Smooth muscle cell (in vitro differentiated cells): ENCODE results near the gene MSRB2. TPM values are rescaled to one million over a fixed set of nuclear protein-coding genes. Genes with fewer than 3 reads are reported as not detected.

Experiments used
- DNase-seq: peaks from one replicate; lab custom pipeline; 2025; ENCODE audit not compliant: unreplicated experiment; lab: John Stamatoyannopoulos, UW
- H2AFZ ChIP-seq: fragments of 200-600 bp; sonication (generic); 2 replicates; pipeline ENCODE4 v1.6.0; 2016; ENCODE audit warnings: antibody characterized with exemption, low read depth, mild to moderate bottlenecking
- H3F3A ChIP-seq: fragments of 200-600 bp; sonication (generic); 2 replicates; pipeline ENCODE4 v1.6.0; 2017; ENCODE audit warnings: antibody characterized with exemption, low read depth
- H3K27ac ChIP-seq: fragments of 200-600 bp; sonication (generic); 2 replicates; pipeline ENCODE4 v1.5.1; 2016; ENCODE audit warnings: low read depth, mild to moderate bottlenecking
- H3K27me3 ChIP-seq: fragments of 200-600 bp; sonication (generic); 2 replicates; pipeline ENCODE4 v1.6.1; 2016; ENCODE audit warnings: low read depth, mild to moderate bottlenecking
- H3K36me3 ChIP-seq: fragments of 200-600 bp; sonication (generic); 2 replicates; pipeline ENCODE4 v1.5.1; 2016; ENCODE audit warnings: low read depth
- H3K4me1 ChIP-seq: fragments of 200-600 bp; sonication (generic); 2 replicates; pipeline ENCODE4 v1.5.1; 2016; ENCODE audit warnings: low read depth
- H3K4me2 ChIP-seq: fragments of 200-600 bp; sonication (generic); 2 replicates; pipeline ENCODE4 v1.6.0; 2016; ENCODE audit warnings: mild to moderate bottlenecking
- H3K4me3 ChIP-seq: fragments of 200-600 bp; sonication (generic); 2 replicates; pipeline ENCODE4 v1.5.1; 2016; ENCODE audit warnings: mild to moderate bottlenecking
- H3K79me2 ChIP-seq: fragments of 200-600 bp; sonication (generic); 2 replicates; pipeline ENCODE4 v1.6.0; 2016; ENCODE audit warnings: low read depth, mild to moderate bottlenecking
- H3K9ac ChIP-seq: fragments of 200-600 bp; sonication (generic); 2 replicates; pipeline ENCODE4 v1.6.0; 2016; ENCODE audit warnings: low read depth
- H3K9me3 ChIP-seq: fragments of 200-600 bp; sonication (generic); replicated peaks from 2 replicates; pipeline ENCODE4 v1.5.1; 2016; ENCODE audit warnings: low read depth
- H4K20me1 ChIP-seq: fragments of 200-600 bp; sonication (generic); 2 replicates; pipeline ENCODE4 v1.6.0; 2016; ENCODE audit warnings: low read depth
- CTCF ChIP-seq: fragments of 200-600 bp; sonication (generic); IDR thresholded peaks from 2 replicates; pipeline ENCODE4 v1.5.1; 2017; ENCODE audit warnings: borderline replicate concordance, mild to moderate bottlenecking, antibody characterized with exemption; ENCODE audit not compliant: insufficient read depth, poor library complexity, severe bottlenecking
- WGBS: methylation state at CpG from one replicate; pipeline ENCODE4 v1.1.7; 2016; ENCODE audit warnings: low lambda C conversion rate; 5-methylcytosine and 5-hydroxymethylcytosine counted together
- polyA plus RNA-seq: library from polyadenylated mRNA; unstranded; fragments of >200 nt; fragmentation: Nextera tagmentation; extraction: Ambion mirVana; gene quantifications from 2 replicates; pipeline ENCODE4 v1.2.1, GENCODE V29; 2016
- total RNA-seq: library from RNA; depleted of rRNA; stranded (reverse); fragments of >200 nt; gene quantifications from 2 replicates; pipeline ENCODE4 v1.2.3, GENCODE V29; 2014

Gene MSRB2
- total and polyA plus RNA-seq, 2 experiments from 2014 or later, result 21.5 to 64.0 TPM

GRCh38 chr10:23055424-23056185, 39.8 kb upstream of the MSRB2 start:
- no peak for TF ChIP-seq CTCF
- Histone ChIP-seq H3K4me3 (no peak overlapping the region), H3F3A (no peaks in the 10 kb centered on the region), H2AFZ (peak overlapping the region; percentile 65), H4K20me1 (no peaks in the 10 kb centered on the region), H3K9me3 (no peaks in the 10 kb centered on the region), H3K4me1 (peaks cover 21% of the 10 kb centered on the region), H3K36me3 (no peaks in the 10 kb centered on the region), H3K9ac (no peak overlapping the region), H3K79me2 (no peaks in the 10 kb centered on the region), H3K27ac (no peak overlapping the region), H3K4me2 (peak overlapping the region; percentile 46), H3K27me3 (no peaks in the 10 kb centered on the region)
- DNase-seq, result no peak
- WGBS, result 26% methylated on average over 7 of the region's 7 CpGs

GRCh38 chr10:23056186-23056579, 39.2 kb upstream of the MSRB2 start:
- WGBS, result 53% methylated on average over 3 of the region's 3 CpGs
- Histone ChIP-seq H3K4me2 (peak overlapping the region; percentile 46), H3K27ac (no peak overlapping the region), H3F3A (no peaks in the 10 kb centered on the region), H3K27me3 (no peaks in the 10 kb centered on the region), H3K79me2 (no peaks in the 10 kb centered on the region), H3K4me1 (peaks cover 21% of the 10 kb centered on the region), H4K20me1 (no peaks in the 10 kb centered on the region), H3K9me3 (no peaks in the 10 kb centered on the region), H3K36me3 (no peaks in the 10 kb centered on the region), H3K9ac (no peak overlapping the region), H3K4me3 (no peak overlapping the region), H2AFZ (peak overlapping the region; percentile 65)
- TF ChIP-seq CTCF, result no peak
- DNase-seq, result no peak

- WGBS, result 51% methylated on average over 3 of the region's 3 CpGs
- no peaks in the 10 kb centered on the region for H4K20me1 ChIP-seq
- H3K4me3 ChIP-seq, result no peak overlapping the region
- H3K9me3 ChIP-seq, result no peaks in the 10 kb centered on the region
- no peak overlapping the region for H3K27ac ChIP-seq
- no peaks in the 10 kb centered on the region for H3K36me3 ChIP-seq
- no peak for TF ChIP-seq CTCF
- no peaks in the 10 kb centered on the region for H3F3A ChIP-seq
- no peak overlapping the region for H3K9ac ChIP-seq
- H3K27me3 ChIP-seq, result no peaks in the 10 kb centered on the region
- H2AFZ ChIP-seq, result no peak overlapping the region
- H3K4me2 ChIP-seq, result no peak overlapping the region
- DNase-seq, result no peak
- H3K4me1 ChIP-seq, result peaks cover 21% of the 10 kb centered on the region
- no peaks in the 10 kb centered on the region for H3K79me2 ChIP-seq
Observed at GRCh38 chr10:23058366-23058765, 37.0 kb upstream of the MSRB2 start.

- Histone ChIP-seq H3K79me2 (no peaks in the 10 kb centered on the region), H3K36me3 (no peaks in the 10 kb centered on the region), H3K9me3 (no peaks in the 10 kb centered on the region), H2AFZ (no peak overlapping the region), H4K20me1 (no peaks in the 10 kb centered on the region), H3K4me3 (no peak overlapping the region), H3F3A (no peaks in the 10 kb centered on the region), H3K4me1 (peaks cover 14% of the 10 kb centered on the region), H3K4me2 (no peak overlapping the region), H3K27me3 (no peaks in the 10 kb centered on the region), H3K27ac (no peak overlapping the region), H3K9ac (no peak overlapping the region)
- 28% methylated on average over 2 of the region's 2 CpGs for WGBS
- TF ChIP-seq CTCF, result no peak
- no peak for DNase-seq
Observed at GRCh38 chr10:23060918-23061317, 34.5 kb upstream of the MSRB2 start.
